Muscle of leg (tissue), 11 donors: ENCODE data around the gene HNRNPH1. TPM values are rescaled to one million over a fixed set of nuclear protein-coding genes. Genes with fewer than 3 reads are reported as not detected.

Experiments
- DNase-seq: peaks from one replicate; pipeline ENCODE4 v3.0.0; 2013
- H3K27ac ChIP-seq: one replicate; pipeline ENCODE4 v1.5.1; 2013; ENCODE audit warnings: mild to moderate bottlenecking, low read length, control low read depth
- H3K27me3 ChIP-seq: one replicate; pipeline ENCODE4 v1.6.1; 2013; ENCODE audit warnings: low read length; ENCODE audit not compliant: control insufficient read depth, insufficient read depth
- H3K36me3 ChIP-seq: one replicate; pipeline ENCODE4 v1.6.1; 2013; ENCODE audit warnings: low read length; ENCODE audit not compliant: control insufficient read depth, insufficient read depth
- H3K4me1 ChIP-seq: one replicate; pipeline ENCODE4 v1.6.1; 2013; ENCODE audit warnings: low read length; ENCODE audit not compliant: control insufficient read depth, insufficient read depth
- H3K4me3 ChIP-seq: one replicate; pipeline ENCODE4 v1.5.1; 2013; ENCODE audit warnings: low read length, control low read depth
- H3K9me3 ChIP-seq: replicated peaks from 2 replicates; pipeline ENCODE4 v1.6.1; 2013; ENCODE audit warnings: low read depth, low read length; ENCODE audit not compliant: control insufficient read depth
- WGBS: methylation state at CpG from one replicate; pipeline ENCODE4 v1.1.5; 2013; ENCODE audit warnings: missing lambda C conversion rate; ENCODE audit not compliant: insufficient coverage; 5-methylcytosine and 5-hydroxymethylcytosine counted together
- polyA plus RNA-seq, 8 donors: library from polyadenylated mRNA; unstranded; fragments of 120-200 nt; gene quantifications; one replicate each; pipeline versions ENCODE4 v1.2.1 to v1.2.3, GENCODE V29; 2013; ENCODE audit warnings: inconsistent platforms in 1 of 8, low replicate concordance in 1 of 8; ENCODE audit not compliant: insufficient read length in 8 of 8, insufficient read depth in 1 of 8
- total RNA-seq: library from RNA; stranded (reverse); fragments of 120-200 nt; gene quantifications from one replicate; pipeline ENCODE4 v1.2.4, GENCODE V29; 2013

Gene HNRNPH1
- total and polyA plus RNA-seq, 9 donors, result 396 to 829 (median 547) TPM

DNA sequence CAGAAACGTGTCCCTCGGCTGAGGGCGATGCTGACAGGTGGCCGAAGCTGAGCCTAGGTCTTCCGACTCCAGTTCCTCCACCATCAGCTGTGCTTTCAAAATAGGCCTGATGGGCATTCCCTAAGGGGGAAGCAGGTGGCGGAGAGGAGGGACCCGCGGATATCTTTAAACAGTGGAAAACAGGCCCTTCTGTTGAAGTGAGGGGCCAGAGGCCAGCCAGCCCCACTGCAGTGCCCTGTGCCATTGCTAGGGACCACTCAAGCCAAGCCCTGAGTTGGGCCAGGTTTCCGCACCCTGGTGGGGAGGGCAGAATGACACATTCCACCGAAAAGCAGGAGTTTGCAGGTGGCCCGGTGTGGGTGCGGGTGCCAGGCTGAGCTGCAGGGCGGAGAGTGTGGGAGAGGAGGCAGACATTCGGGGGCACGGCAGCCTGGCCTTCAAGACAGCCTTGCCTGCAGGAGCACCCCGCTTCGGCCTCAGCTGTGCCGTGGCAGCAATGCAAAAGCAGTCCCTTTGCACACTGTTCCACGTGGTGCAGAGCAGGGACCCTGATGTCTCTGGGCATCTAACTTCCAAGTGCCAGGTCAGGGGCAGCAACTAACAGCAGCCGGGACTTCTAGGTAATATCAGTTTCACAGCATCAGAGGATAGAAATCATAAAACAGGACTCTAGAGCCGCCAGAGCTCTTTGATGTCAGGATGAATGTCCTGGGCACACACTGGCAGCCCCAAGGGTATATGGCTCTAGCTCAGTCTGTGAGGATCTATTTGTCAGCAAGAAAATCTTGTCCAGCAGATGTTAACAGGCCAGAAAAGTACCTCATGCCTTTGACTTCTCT, 17.2 kb downstream of the HNRNPH1 start:
- 81% methylated on average over 14 of the region's 21 CpGs for WGBS
- no peak for DNase-seq
- no peaks in the 10 kb centered on the region for H3K27me3 ChIP-seq
- no peak overlapping the region for H3K4me3 ChIP-seq
- no peaks in the 10 kb centered on the region for H3K9me3 ChIP-seq
- H3K27ac ChIP-seq, result peak overlapping the region; percentile 35
- peaks cover 82% of the 10 kb centered on the region for H3K36me3 ChIP-seq
- peaks cover 41% of the 10 kb centered on the region for H3K4me1 ChIP-seq

- no peaks in the 10 kb centered on the region for H3K27me3 ChIP-seq
- peak overlapping the region; percentile 35 for H3K27ac ChIP-seq
- peaks cover 79% of the 10 kb centered on the region for H3K36me3 ChIP-seq
- no peaks in the 10 kb centered on the region for H3K9me3 ChIP-seq
- peaks cover 34% of the 10 kb centered on the region for H3K4me1 ChIP-seq
- H3K4me3 ChIP-seq, result no peak overlapping the region
- WGBS, result 34% methylated on average over 5 of the region's 10 CpGs
- peak; percentile 51 for DNase-seq
Measured at GRCh38 chr5:179605026-179605833, 18.2 kb downstream of the HNRNPH1 start.

GRCh38 chr5:179603308-179603707, 20.2 kb downstream of the HNRNPH1 start:
- 82% methylated on average over 11 of the region's 12 CpGs for WGBS
- Histone ChIP-seq H3K9me3 (no peaks in the 10 kb centered on the region), H3K27me3 (no peaks in the 10 kb centered on the region), H3K4me1 (peaks cover 27% of the 10 kb centered on the region), H3K36me3 (peaks cover 81% of the 10 kb centered on the region), H3K27ac (no peak overlapping the region), H3K4me3 (no peak overlapping the region)
- no peak for DNase-seq

GRCh38 chr5:179601871-179602625, 21.4 kb downstream of the HNRNPH1 start:
- H3K36me3 ChIP-seq, result peaks cover 82% of the 10 kb centered on the region
- no peaks in the 10 kb centered on the region for H3K9me3 ChIP-seq
- no peak for DNase-seq
- no peaks in the 10 kb centered on the region for H3K27me3 ChIP-seq
- H3K4me3 ChIP-seq, result no peak overlapping the region
- no peak overlapping the region for H3K27ac ChIP-seq
- H3K4me1 ChIP-seq, result peaks cover 18% of the 10 kb centered on the region
- 91% methylated on average over 13 of the region's 18 CpGs for WGBS

DNA sequence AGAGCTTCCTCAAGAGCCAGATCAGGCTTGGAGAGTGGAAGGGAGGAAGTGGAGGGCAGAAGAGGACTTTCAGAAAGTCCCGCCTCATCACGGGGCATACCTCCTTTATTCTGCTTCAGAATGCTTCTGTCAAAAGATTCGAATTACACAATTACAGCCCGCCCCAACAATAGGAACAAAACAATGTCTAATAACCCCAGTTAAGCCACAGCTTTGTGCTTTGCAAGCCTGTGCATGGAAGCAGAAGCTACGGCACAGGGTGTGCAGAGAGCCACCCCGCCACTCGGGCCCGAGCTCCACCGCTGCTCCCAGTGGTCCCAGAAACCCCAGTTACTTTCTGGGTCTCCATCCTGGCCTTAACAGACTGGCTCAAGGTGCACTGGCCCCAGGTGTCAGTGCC, 23.5 kb downstream of the HNRNPH1 start:
- H3K27ac ChIP-seq, result no peak overlapping the region
- no peak overlapping the region for H3K4me3 ChIP-seq
- 85% methylated on average over 5 of the region's 9 CpGs for WGBS
- DNase-seq, result no peak
- H3K27me3 ChIP-seq, result no peaks in the 10 kb centered on the region
- H3K9me3 ChIP-seq, result no peaks in the 10 kb centered on the region
- H3K4me1 ChIP-seq, result no peaks in the 10 kb centered on the region
- peaks cover 80% of the 10 kb centered on the region for H3K36me3 ChIP-seq

DNA sequence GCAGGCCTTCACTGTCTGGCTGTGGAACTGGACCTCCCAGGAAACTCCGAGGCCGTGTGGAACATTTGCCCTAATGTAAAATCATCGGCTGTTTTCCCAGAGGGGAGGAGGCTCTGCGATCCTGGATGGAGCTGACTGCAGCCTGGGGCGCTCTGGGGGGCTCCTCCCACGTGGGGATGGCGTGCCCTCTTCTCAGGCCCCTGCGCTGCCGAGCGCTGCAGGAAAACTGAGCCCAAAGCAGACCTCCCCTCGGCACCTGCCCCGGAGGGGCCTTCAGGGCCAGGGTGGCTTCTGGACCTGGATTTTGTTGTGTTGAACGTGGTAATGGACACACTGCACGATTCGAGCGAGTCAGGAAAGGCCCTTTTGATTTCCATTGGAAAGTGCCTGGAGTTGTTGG, 23.9 kb downstream of the HNRNPH1 start:
- Histone ChIP-seq H3K27me3 (no peaks in the 10 kb centered on the region), H3K36me3 (peaks cover 83% of the 10 kb centered on the region), H3K27ac (no peak overlapping the region), H3K4me3 (no peak overlapping the region), H3K4me1 (no peaks in the 10 kb centered on the region), H3K9me3 (no peaks in the 10 kb centered on the region)
- WGBS, result 88% methylated on average over 16 of the region's 16 CpGs
- DNase-seq, result no peak

GRCh38 chr5:179599100-179599499, 24.4 kb downstream of the HNRNPH1 start:
- no peaks in the 10 kb centered on the region for H3K4me1 ChIP-seq
- no peak overlapping the region for H3K27ac ChIP-seq
- no peak for DNase-seq
- H3K4me3 ChIP-seq, result no peak overlapping the region
- H3K27me3 ChIP-seq, result no peaks in the 10 kb centered on the region
- H3K9me3 ChIP-seq, result no peaks in the 10 kb centered on the region
- H3K36me3 ChIP-seq, result peaks cover 83% of the 10 kb centered on the region
- WGBS, result 95% methylated on average over 4 of the region's 9 CpGs

DNA sequence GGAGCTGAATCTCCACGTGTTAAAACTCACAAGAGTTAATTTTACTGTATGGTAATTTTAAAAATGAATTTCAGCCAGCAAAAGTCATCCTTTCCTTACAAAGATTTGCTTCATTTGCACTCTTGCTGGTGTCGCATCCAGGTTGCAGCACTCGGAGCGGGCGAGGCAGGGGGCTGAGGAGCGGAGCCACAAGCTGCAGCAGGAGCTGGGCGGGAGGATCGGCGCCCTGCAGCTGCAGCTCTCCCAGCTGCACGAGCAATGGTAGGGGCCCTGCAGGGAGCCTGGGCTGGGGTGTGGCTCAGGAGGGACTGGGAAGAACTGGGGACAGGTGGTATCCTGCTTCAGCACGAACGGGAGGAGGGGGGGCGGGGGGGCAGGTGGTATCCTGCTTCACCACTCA, 27.1 kb downstream of the HNRNPH1 start:
- H3K27ac ChIP-seq, result no peak overlapping the region
- H3K27me3 ChIP-seq, result no peaks in the 10 kb centered on the region
- WGBS, result 92% methylated on average over 9 of the region's 13 CpGs
- no peak for DNase-seq
- H3K9me3 ChIP-seq, result no peaks in the 10 kb centered on the region
- H3K4me1 ChIP-seq, result no peaks in the 10 kb centered on the region
- no peak overlapping the region for H3K4me3 ChIP-seq
- H3K36me3 ChIP-seq, result peaks cover 85% of the 10 kb centered on the region

DNA sequence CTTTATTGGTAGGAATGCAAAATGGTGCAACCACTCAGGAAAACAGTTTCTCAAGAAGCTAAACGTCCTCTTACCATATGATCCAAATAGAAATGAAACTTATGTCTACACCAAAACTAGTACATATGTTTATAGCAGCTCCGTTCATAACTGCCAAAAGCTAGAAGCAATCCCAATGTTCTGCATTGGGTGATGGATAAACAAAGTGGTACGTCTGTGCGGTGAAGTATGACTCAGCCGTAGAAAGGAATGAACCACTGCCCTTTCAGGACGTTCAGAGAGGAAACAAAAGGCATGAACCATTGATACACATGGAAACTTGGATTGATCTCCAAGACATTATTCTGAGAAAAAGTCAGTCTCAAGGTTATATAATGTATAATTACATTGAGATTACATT, 27.6 kb downstream of the HNRNPH1 start:
- Histone ChIP-seq H3K27me3 (no peaks in the 10 kb centered on the region), H3K4me3 (no peak overlapping the region), H3K36me3 (peaks cover 81% of the 10 kb centered on the region), H3K9me3 (no peaks in the 10 kb centered on the region), H3K4me1 (no peaks in the 10 kb centered on the region), H3K27ac (no peak overlapping the region)
- WGBS, result 94% methylated on average over 3 of the region's 6 CpGs
- no peak for DNase-seq

GRCh38 chr5:179588166-179588565, 35.3 kb downstream of the HNRNPH1 start:
- Histone ChIP-seq H3K4me3 (no peak overlapping the region), H3K4me1 (no peaks in the 10 kb centered on the region), H3K36me3 (peaks cover 60% of the 10 kb centered on the region), H3K9me3 (no peaks in the 10 kb centered on the region), H3K27ac (no peak overlapping the region), H3K27me3 (no peaks in the 10 kb centered on the region)
- no peak for DNase-seq
- no CpG with 5 or more reads among the region's 3 CpGs for WGBS
